Muscle of back (tissue), 11 donors: ENCODE data around the gene SCAMP3. TPM values are rescaled to one million over a fixed set of nuclear protein-coding genes. Genes with fewer than 3 reads are reported as not detected.
"Not testable (repeated sequence)": the region's sequence is repeated elsewhere in the genome, so short reads cannot be mapped to it uniquely, and the experiment has no call there.

Experiments
- DNase-seq, 3 donors: peaks; one replicate each; pipeline versions ENCODE4 v3.0.0 to v3.0.0-alpha.2; 2013
- polyA plus RNA-seq, 10 donors: library from polyadenylated mRNA; unstranded; fragments of 120-200 nt; gene quantifications; one replicate each; pipeline ENCODE4 v1.2.1, GENCODE V29; 2013; ENCODE audit not compliant: insufficient read length in 10 of 10

Gene SCAMP3
- polyA plus RNA-seq, 10 donors = 39.1 to 50.0 (median 40.8) TPM

DNA sequence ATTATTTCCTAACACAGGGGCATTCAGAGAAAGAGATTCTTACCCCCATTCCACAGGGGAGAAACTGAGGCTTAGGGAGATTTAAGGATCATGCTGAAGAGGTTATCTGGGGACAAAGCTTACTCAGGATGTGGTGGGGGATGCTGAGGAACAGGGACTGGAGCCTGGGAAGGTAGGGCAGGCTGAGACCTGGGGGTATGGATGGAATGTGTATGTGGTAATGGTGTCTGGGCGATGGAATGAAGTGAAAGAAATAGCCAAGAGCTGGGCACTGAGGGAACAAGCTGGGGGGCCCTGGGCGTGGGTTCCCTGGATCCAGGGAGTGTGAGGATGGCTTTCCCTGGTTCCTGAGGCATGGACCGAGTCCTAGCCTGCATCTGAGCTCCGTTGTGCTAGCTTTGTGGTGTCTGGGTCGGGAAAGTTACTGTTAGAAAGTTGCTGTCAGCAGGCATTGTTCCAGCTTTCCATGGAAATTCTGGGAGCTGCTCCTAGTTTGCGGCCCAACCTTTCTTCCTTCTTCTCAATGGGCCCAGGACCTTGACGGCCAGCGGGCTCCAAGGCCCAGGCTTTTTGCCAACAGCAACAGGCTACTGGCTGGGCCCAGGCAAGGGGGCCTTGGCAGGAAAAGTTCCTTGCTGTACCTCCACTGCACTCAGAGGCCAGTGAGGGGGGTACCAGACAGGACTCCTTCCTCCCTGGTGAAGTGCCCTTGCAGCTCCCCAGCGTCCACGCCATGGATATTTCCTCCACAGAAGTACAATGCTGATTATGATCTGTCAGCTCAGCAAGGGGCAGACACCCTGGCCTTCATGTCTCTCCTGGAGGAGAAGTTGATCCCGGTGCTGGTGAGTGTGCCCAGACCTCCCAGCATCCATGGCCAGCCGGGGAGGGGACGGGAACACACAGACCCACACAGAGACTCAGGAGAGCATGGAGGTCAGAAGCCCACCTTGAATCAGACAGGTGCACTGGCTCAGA lies 29.9 kb downstream of the SCAMP3 start:
- DNase-seq = peak; percentile 64 to 94 (median 90)

DNA sequence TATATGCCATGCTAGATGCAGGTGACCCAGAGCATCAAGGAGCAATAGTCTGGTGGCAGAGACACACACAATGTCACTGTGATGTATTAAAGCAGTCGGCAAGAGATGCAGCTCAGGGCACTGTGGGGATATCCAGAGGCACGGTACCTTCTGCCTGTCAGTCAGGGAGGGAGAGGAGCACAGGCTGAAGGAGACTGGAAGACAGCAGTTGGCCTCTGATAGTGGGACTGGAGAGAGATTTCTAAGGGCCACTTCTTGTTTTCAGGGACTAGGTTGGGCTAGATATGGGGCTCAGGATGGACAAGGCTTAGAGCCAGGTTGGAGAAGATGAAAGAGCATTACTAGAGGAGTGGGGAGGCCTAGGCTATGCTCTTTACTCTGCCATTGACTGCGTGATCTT lies 30.9 kb downstream of the SCAMP3 start:
- not testable (repeated sequence) for DNase-seq

DNA sequence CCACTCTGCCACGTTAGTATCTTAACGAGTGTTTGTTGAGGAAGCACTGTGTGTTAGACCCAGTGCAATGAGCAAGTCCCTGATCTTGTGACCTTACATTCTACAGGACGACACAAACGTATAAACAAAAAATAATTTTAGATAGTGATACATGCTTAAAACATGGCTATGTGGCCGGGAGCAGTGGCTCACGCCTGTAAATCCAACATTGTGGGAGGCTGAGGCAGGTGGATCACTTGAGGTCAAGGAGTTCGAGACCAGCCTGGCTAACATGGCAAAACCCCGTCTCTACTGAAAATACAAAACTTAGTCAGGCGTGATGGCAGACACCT lies 34.1 kb downstream of the SCAMP3 start:
- no peak for DNase-seq

DNA sequence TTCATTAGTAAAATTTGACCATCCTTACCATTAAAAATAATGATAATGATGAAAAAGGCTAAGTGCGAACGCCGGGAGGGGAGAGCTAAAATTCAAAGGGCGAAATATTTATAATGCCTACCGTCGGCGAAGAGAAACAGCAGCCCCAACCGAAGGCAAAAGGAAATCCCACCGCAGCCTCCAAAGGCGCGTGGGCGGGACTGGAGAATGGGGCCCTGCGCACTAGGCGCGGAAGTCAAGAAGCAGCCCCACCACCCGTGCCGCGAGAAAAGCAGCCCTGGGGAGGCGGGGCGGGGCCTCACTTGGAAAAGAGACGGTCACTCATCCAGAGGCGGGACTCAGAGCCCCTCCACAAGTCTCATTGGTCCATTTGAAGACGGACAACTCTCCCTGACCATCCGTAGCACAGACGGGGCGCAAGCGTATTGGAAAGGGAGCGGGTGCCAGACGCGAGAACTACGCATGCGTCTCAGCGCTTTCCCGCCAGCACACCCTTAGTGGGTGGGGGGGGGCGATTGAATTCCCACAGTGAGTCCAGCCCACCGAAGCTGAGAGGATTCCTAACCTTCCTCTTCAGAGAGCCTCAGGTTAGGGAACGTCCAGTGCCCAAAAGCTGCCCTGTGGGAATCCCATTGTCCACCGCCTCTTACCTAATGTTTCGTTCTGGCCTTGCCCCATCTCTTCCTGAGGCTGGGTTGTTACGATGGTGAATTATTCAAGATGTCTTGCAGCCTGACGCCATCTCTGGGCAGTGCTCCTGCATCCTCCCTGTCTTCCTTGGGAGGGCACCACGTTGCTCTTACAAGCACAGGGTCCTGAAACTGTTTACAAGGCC lies 34.7 kb downstream of the SCAMP3 start:
- DNase-seq = peak; percentile 99 to 100 (median 100)

DNA sequence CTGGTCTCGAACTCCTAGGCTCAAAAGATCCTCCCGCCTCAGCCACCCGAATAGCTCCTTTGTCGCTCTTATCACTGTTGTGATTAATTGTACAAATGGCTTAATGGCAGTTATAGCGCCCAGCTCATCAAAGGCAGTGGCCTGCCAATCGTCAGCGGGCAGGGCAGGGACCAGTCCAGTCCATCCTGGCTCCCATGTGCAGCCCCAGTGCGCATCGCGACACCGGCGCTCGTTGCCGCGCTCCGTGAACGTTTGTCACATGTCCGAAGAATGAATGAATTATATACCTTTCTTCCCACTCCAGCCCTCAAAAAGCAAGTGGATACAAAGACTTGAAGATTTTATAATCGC lies 35.3 kb downstream of the SCAMP3 start:
- no peak for DNase-seq

DNA sequence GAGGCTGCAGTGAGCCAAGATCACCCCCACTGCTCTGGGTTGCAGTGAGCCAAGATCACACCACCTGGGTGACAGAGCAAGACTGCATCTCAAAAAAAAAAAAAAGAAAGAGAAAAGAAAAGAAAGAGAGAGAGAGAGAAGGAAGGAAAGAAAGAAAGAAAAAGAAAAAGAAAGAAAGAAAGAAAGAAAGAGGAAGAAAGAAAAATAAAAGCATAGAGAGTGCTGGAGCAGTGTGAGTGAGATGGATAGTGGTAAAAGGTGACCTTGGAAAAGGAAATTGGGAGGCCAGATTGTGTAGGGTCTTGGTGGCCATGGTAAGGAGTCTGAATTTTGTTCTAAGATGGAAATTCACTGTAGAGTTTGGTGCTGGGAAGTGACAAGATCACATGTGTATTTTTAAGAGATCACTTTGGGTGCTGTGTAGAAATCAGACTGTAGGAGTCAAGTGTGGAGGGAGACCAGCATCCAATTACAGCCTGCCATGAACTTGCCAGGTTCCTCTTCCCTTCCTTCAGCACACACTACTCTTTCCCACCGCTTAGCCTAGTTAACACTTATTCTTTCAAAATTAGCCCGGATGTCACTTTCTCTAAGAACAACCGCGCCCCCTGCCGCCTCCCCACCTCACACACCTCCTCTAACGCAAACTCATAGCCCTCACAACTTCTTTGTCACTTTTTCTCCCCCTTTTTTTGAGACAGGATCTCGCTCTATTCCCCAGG lies 35.8 kb downstream of the SCAMP3 start:
- DNase-seq = peak; percentile 76 to 90 (median 81)

DNA sequence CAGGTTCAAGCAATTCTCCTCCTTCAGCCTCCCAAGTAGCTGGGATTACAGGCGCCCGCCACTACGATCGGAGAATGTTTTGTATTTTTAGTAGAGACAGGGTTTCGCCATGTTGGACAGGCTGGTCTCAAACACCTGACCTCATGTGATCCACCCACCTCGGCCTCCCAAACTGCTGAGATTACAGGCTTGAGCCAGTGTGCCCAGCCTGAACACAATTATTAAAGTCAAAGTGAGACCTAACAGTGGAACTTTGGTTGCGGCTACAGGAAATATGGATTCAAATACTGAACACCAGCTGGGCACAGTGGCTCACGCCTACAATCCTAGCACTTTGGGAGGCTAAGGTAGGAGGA lies 36.8 kb downstream of the SCAMP3 start:
- not testable (repeated sequence) for DNase-seq

DNA sequence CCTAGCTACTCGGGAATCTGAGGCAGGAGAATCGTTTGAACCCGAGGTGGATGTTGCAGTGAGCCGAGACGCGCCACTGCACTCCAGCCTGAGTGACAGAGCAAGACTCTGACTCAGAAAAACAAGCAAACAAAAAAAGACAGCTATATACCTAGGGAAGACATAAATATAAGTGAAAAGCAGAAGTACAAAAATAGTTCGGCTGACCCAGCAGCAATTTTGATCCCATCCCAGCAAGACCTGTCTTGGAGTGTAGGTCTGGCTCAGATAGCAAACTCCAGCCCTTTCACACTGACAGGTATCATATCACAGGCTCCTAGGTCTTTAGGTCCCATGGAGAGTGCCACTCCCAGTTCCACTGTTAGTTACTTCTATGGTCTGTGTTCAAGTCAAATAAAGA lies 39.1 kb downstream of the SCAMP3 start:
- no peak for DNase-seq

DNA sequence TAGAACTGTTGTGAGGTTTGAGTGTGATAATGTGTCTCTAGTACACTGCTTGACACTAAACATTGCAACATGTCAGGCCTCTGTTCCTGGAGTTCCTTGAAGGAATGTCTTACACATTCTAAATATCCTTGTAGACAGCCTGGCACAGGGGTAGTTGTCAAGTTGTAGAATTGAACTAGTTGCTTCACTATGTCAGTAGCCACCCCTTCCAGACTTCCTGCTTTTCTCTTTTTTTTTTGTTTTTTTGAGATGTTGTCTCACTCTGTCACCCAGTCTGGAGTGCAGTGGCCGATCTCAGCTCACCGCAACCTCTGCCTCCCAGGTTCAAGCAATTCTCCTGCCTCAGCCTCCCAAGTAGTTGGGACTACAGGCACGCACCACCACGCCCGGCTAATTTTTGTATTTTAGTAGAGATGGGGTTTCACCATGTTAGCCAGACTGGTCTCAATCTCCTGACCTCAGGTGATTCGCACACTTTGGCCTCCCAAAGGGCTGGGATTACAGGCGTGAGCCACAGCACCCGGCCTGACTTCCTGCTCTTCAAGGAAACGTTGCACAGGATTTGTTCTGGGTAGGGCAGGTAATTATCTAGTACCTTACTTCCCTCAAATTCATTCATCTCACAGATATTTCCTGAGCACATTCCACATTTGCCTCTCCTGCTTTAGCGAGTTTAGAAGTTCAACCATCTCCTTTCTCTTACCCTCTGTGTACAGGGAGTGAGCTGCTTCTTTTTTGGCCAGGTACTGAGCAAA lies 41.8 kb downstream of the SCAMP3 start:
- not testable (repeated sequence) for DNase-seq

DNA sequence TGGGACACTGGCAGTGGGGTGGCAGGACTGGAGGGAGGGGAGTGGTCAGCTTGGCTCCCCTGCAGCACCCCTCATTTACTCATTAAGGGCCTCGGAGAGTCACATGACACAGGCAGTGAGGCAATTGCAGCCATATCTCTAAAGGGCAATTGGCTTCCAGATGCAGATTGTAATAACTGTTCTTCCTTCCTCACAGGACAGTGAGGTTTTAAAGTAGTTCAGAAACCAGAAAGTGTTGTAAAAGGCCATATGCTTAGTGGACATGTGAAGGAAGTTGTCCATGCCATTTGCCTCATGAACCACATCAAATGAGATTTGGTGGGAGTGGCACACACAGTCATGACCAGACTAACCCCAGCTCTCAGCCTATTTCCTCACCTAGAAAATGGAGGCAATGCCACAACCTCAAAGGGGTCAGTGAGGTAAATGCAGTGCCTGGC lies 42.5 kb downstream of the SCAMP3 start:
- no peak for DNase-seq

DNA sequence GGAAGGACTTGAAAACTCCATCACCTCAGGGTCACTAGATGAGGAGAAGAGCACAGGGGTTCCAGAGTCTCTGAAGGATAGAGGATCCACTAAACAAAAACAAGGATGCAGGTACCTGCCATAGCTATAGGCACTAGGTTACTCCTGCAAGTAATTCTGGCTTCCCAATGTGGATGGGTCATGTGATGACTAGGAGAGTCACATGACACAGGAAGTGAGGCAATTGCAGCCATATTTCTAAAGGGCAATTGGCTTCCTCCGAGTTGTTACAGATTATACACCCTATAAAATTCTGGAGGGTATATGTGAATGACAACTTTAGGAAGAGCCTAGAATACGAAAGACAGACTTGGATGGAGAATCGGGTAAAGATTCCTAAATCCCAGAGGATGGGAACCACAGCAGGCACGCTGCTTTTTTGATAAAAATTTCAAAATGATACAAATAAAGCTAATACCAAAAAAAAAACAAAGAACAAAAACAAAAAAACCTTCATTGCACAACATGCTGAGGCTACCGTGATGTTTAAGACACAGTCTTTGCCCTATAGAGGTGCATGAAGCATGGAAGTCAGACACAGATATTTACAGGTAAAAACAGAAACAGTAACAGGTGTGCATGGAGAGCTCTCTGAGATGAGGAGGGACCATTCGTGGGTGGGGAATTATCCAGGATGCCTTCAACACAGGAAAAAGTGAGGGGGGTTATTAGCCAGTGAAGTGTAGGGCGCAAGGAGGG lies 43.1 kb downstream of the SCAMP3 start:
- peak in 1 of 3 donors; percentile 71 for DNase-seq

DNA sequence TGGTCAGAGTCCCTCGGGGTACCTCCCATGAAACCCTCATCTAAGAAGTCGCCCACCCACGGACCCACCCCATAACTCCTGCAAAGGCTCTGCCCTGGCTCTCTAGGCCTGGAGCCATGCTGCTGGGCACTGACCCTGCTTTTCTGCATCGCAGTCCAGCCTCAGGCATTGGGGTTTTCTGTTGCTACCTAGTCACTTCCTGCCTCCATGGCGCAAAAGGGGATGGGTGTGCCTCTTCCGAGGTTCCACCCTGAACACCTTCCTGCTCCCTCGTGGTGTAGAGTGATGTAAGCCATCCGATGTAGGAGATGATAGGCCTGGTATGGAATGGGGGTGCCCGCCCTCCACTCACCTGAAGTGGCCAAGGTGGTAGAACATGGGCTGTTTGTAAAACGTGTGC lies 47.5 kb downstream of the SCAMP3 start:
- DNase-seq = not testable (repeated sequence)

DNA sequence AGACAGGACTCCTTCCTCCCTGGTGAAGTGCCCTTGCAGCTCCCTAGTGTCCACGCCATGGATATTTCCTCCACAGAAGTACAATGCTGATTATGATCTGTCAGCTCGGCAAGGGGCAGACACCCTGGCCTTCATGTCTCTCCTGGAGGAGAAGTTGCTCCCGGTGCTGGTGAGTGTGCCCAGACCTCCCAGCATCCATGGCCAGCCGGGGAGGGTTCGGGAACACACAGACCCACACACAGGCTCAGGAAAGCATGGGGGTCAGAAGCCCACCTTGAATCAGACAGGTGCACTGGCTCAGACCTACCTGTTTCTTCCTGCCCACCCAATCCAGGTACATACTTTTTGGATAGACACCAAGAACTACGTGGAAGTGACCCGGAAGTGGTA lies 50.1 kb downstream of the SCAMP3 start:
- not testable (repeated sequence) for DNase-seq

DNA sequence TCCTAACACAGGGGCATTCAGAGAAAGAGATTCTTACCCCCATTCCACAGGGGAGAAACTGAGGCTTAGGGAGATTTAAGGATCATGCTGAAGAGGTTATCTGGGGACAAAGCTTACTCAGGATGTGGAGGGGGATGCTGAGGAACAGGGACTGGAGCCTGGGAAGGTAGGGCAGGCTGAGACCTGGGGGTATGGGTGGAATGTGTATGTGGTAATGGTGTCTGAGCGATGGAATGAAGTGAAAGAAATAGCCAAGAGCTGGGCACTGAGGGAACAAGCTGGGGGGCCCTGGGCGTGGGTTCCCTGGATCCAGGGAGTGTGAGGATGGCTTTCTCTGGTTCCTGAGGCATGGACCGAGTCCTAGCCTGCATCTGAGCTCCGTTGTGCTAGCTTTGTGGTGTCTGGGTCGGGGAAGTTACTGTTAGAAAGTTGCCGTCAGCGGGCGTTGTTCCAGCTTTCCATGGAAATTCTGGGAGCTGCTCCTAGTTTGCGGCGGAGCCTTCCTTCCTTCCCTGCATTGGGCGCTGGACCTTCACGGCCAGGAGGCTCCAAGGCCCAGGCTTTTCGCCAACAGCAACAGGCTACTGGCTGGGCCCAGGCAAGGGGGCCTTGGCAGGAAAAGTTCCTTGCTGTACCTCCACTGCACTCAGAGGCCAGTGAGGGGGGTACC lies 50.6 kb downstream of the SCAMP3 start:
- DNase-seq = peak in 2 of 3 donors; percentile 75 to 77

DNA sequence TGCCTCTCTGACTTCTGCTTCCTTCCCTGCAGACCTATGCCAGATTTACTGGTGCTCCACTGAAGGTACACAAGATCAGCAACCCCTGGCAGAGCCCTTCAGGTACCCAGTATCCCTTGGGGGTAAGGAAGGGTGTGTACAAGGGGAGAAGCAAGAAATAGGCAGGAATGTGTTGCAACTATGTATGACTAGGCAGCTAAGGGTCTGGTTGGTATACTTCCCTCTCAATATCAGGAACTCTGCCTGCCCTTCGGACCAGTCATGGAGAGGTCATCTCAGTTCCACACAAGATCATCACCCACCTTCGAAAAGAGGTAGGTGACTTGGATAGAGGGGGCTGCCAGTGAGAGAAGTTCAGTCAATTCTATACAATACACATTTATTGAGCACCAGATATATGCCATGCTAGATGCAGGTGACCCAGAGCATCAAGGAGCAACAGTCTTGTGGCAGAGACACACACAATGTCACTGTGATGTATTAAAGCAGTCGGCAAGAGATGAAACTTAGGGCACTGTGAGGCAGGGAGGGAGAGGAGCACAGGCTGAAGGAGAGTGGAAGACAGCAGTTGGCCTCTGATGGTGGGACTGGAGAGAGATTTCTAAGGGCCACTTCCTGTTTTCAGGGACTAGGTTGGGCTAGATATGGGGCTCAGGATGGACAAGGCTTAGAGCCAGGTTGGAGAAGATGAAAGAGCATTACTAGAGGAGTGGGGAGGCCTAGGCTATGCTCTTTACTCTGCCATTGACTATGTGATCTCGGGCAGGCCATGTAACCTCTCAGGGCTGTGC lies 51.7 kb downstream of the SCAMP3 start:
- no peak for DNase-seq

DNA sequence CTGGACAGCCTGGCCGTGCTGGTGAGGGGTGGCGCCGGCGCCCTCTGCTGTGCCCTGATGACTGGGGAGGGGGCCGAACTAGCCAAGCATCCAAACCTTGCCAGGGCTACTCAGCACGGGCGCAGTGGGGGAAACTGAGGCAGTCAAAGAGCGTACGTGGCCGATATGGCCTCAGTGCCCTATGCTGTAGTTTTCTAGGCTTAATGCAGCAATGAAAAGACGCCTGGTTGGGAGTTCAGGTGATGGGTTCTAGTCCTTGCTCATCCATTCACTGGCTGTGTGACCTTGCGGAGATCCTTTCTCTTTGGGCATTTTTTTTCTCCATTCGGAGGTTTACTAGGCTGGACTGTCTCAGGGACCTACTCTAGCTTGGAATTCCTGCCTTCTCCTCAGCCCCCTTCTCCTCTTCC lies 52.8 kb downstream of the SCAMP3 start:
- DNase-seq = no peak

DNA sequence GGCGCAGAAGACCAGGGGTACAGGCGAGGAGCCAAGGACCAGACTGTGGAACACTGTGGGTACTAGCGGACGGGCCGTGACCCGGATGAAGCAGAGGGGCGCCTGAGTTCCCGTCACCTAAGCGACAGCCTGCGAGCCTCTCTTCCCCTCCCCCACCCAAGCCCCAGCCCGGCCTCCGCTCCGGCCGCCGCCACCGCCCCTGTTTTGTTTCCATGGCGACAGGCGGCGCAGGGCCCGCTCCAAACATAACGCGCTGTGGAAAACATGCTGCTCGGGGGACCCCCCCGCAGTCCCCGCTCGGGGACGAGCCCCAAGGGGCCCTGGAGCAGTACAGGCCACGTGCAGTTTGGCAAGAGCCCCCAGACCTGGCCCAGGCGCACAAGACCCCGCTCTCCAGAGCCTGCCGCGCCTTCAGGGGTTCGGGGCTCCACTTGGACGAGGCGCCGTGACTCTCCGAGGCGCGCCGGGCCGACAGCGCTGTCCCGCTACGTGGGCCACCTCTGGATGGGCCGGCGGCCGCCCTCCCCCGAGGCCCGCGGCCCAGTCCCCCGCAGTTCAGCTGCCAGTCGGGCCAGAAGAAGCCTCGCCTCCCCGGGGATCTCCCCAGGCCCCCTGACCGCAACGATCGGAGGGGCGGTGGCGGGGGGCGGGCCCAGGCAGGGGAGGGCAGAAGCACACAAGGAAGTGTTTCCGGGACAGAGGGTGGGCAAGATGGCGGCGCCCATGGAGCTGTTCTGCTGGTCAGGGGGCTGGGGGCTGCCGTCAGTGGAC lies 53.4 kb downstream of the SCAMP3 start, which contains the start of gene MTX1:
MTX1 (plus strand) TSS at position 155 of the 771 bp plus-strand sequence; CDS start at position 265, 110 bp downstream.
- peak; percentile 91 to 98 (median 95) for DNase-seq
